Cardiac septum (tissue), 1 donor: ENCODE data around the gene ST3GAL4. TPM values are rescaled to one million over a fixed set of nuclear protein-coding genes. Genes with fewer than 3 reads are reported as not detected.

Experiments
- DNase-seq: peaks from one replicate; pipeline ENCODE4 v3.0.0-alpha.2; 2020; ENCODE audit warnings: low spot score
- intact Hi-C: fragments of 100-400 bp; cut with DNase I; formaldehyde crosslinking; loops from one replicate; pipeline ENCODE4 v1.14.0; 2022
- total RNA-seq: library from RNA; stranded (reverse); fragmentation: NEBNext Ultra II Directional; extraction: Animal tissue kit (Norgen Biotek cat#: 25700); gene quantifications from one replicate; pipeline ENCODE4 v1.2.1, GENCODE V29; 2021
- donor health status: DM: no; HTN: no; CAD: no.

The ST3GAL4 gene
- total RNA-seq, 1 donor from 2014 or later: 55.1 TPM

DNA sequence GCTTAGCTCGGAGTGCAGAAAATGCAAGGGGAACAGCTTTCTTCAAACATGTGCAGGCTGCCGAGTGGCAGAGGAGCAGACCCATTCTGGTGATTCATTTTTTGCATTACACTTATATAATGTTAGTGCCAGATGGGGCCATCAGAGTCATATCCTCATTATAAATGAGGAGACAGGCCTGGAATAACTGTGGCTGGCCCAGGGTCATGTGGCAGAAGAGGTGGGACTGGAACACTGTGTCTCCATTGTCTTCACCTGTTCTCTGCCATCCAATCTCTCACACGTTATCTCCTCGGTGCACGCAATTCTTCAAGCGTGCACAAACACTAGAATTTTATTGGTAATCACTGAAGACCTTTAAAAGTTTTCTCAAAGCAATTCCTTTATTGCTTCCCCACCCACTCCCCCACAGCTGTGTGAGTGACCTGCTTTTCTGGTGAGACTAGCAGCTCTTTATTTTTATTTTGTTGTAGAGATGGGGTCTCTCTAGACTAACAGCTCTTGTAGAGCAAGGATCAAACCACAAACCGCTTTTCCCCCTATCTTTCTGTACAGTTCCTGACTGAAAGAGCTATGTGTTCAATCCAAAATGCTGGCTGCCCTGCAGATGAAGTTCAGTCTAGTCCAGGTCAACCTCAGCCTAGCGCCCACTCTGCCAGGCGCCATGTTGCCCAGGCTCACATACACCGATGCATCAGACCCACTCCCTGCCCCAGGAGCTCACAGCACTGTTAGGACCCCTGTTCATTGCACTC is 75.3 kb downstream of the ST3GAL4 start:
- intact Hi-C loops: loop anchor here (5.0 kb wide), 1 partner anchor 73 kb away; the partner anchor contains the start of gene ST3GAL4
- no peak for DNase-seq

DNA sequence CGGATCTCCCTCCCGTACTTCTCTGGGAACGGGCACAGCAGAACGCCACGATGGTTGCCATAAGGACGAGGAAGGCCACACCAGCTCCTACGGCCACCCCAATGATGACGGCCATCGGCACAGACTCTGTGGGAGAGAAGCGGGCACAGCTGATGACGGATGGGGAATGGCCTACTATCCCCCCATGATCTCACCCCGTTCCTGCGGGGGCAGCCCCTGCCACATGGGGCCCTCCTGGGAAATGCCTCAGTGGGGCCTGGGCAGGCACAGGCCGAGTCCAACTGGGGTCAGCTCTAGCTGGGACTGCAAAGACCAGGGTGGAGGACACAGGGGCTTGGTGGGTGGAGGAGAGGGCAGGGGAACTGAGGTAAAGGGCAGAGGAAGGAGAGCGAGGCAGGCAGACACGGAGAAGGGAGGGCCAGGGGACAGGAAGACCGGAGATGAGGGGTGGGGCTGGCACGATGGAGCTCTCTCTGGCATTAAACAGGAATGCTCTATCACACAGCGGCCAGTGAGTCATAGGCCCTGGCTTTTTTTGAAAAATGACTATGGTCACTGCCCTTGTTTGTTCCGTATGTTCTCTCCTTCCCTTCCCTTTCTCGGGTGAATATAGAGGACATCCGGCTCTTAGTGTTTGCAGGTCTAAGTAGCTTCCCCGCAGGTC is 76.0 kb downstream of the ST3GAL4 start:
- no peak for DNase-seq
- intact Hi-C loops: loop anchor here (5.0 kb wide), 1 partner anchor 74 kb away; the partner anchor contains the start of gene ST3GAL4

DNA sequence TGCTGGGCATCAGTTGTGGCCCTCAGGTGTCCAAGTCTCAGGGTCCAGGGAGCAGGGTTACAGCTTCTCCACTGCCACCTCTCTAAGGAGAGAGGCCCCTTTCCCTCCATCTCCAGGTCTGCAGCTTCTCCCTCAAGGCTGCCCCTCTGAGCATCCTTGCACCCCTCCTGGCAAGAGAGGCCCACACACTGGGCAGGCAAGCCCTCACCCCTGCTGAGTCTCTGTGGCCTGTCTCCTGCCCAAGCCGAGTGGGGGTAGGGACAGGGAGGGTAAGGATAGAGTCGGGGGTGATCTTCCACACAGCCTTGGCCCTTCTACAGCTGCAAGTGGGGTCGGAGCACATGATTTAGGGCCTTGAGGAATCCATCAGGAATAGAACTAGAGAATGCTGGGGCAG is 76.6 kb downstream of the ST3GAL4 start:
- DNase-seq: no peak
- intact Hi-C loops: loop anchor here (5.0 kb wide), 1 partner anchor 75 kb away; the partner anchor contains the start of gene ST3GAL4

DNA sequence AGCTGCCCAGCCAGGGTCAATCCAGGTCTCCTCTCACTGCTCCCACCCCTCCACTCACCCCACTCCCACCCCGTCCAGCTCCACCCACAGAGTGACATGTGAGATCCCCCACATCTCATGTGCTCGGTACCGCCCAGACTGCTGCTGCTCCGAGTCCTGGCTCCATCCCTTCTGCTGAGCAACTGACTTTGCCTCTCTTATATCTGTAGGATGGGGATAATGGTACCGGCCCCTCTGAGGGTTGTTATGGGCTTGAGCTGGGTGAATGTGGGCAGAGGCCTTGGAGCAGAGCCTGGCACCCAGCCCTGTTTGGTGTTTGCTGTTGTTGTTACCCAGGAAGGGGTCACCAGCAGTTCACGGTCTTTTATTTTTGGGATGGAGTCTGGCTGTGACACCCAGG is 77.0 kb downstream of the ST3GAL4 start:
- DNase-seq: no peak
- intact Hi-C loops: loop anchor here (5.0 kb wide), 1 partner anchor 75 kb away; the partner anchor contains the start of gene ST3GAL4

DNA sequence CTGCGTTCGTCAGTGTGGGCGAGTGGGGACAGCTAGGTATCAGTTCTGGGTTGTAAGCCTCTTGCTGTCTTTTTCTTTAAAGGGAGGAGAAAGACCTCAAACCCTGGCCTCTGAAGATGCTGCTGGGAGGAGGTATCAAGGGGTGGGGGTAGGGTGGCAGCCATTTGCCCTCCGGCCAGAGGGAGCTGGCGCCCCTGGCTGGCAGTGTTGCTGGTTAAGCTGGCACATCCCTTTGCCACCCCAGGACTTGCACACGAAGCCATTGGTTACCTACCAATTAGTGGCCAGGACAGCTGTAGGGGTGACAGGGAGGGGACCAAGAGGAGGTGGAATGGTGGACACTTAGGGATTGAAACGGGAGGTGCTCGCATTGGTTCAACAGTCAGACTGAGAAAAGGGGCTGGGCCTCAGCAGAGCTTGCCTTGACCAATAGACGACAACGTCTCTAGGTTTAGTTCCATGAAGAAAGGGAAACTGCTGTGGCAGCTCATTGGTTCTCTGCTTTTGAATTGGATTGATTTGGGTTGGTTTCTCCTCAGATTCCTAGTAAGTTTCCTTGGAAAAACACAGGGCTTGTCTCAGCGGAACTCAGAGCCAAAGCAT is 77.9 kb downstream of the ST3GAL4 start:
- intact Hi-C loops: loop anchor here (5.0 kb wide), 1 partner anchor 76 kb away; the partner anchor contains the start of gene ST3GAL4
- no peak for DNase-seq

DNA sequence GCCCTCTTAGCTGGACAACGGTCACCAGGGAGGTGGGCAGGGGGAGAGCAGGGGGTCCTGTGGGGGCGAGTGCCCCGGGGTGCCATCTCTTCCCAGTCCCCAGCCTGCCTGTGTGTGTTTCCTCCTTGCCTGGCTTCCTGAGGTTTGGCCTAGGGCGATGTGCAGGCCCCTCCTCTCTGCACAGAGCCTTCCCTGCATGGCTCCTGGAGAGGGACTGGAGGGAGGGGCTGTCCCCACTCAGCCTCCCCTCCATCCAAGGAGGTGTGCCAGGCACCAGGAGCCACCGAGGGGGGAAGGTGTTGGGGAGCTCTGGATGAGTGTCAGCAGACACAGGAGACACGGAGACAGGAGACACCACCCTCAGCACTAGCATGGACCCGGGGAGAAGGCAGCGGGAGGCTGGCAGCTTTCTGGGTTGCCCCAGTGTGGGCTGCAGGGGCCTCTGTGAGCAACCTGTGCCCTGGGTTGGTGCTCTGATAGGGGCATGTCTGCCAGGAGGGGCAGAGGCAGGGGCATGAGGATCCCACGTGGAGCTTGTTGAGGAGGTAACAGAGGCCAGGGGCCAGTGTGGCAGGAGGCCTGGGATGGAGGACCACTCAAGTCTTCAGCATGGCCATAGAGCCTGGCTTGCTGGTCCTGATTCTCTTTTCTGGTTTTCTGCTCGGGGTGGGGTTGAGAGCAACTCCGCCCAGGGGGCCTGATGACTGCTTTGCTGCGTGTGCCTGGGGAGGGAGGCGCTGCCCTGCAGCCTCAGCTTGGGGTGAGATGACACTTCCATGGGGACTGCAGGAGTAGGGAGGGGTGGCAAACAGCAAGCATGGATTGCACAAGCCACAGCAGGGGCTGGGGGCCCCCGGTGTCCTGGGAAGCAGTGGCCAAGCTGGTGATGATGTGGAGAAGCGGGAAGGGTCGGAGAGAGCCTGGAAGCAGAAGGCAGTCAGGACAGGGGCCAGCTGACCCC is 78.8 kb downstream of the ST3GAL4 start:
- intact Hi-C loops: loop anchor here (5.0 kb wide), 1 partner anchor 77 kb away; the partner anchor contains the start of gene ST3GAL4
- no peak for DNase-seq

DNA sequence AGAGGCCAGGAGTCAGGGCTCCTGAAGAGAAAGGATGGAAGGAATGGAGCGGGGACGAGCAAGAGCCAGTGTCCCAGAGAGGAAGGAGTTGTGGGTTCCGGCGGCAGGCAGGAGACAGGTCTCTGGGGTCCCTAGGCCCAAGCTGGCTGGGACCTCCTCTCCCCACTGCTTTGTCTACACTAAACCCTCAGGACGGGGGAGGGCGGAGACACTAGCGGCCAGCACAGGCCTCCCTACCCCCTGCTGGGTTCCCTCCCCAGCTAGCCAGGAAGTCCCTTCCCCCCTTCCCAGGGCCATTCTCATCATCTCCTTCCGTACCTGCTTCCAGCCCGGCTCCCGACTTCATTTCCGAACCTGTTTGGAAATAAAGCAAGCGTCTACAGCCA is 79.5 kb downstream of the ST3GAL4 start:
- no peak for DNase-seq
- intact Hi-C loops: loop anchor here (5.0 kb wide), 1 partner anchor 78 kb away; the partner anchor contains the start of gene ST3GAL4

DNA sequence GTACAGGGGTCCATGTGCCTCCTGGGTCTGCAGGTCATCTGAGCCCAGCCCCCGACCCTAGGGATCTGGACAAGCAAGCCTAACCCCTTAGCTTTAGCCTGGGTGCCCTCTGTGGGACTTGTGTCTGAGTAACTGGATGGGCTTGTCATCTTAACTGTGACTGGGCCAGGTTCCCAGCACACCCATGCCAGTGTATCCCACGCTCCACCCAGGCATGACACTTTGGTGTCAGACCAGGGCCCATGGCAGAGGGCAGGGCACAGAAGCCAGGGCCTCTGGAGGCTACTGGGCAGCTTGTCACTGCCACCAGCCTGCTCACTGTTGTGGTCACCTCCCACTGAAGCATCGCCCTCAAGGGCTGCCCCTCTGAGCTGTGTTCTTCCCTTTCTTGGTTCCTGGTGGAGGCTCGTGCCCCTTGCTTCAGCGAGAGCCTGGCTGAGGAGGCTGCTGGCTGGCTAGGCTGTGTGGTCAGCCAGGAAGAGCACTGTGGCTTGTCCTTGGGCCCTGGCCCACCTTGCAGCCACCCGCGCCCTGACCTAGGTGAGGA is 80.8 kb downstream of the ST3GAL4 start:
- intact Hi-C loops: loop anchor here (2.0 kb wide), 1 partner anchor 41 kb away; no protein-coding TSS in a partner anchor
- DNase-seq: no peak

DNA sequence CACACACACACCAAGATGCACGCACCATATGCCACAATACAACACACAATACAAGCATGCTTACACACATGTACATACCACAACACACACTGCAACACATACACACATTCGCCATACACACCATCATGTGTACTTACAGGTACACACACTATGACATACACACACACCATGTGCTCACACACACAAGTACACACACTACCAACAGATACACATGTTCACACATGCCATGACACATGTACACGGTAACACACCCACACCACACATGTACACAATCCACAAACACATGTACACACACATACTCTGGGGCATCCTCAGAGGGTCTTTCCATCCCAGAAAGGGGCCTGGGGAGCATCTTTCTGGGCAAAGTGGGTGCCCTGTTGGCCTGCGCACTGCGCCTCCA is 82.2 kb downstream of the ST3GAL4 start:
- intact Hi-C loops: loop anchor here (2.0 kb wide), 1 partner anchor 43 kb away; no protein-coding TSS in a partner anchor
- DNase-seq: no peak

DNA sequence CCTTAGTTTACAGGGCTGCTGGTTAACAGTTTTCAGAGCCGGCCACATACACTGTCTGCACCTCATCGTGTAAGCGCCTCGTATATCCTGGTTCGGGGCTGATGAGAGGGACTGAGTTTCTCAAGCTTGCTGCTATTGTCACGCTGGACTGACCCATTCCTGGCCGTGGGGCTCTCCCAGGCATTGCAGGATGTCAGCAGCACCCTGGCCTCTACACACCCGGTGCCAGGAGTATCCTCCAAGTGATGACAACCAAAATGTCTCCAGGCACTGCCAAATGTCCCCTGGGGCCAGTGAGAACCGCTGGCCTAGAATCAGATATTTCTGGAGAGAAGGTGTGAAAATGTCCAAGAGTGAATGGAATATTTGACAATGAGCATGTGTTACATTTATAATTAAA is 82.8 kb downstream of the ST3GAL4 start:
- intact Hi-C loops: no loop called here
- no peak for DNase-seq

DNA sequence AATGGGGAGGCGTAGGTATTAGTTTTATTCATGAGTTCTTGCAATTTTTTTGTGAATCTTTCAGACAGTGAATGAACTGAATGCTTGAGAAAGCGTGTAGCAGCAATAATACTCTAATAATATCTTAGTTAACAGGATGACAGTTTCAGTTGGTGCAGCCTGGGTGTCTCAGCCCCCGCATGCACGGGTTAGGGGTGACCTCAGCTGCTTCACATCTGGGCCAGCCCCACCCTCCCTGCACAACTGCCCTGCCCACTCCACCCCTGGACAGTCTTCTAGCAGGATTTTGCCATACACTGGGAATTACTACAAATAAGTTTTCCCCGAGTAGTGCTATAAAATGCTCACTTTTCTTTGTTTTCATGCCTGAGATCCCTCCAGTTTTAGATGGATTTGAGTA is 83.2 kb downstream of the ST3GAL4 start:
- DNase-seq: no peak
- intact Hi-C loops: no loop called here

DNA sequence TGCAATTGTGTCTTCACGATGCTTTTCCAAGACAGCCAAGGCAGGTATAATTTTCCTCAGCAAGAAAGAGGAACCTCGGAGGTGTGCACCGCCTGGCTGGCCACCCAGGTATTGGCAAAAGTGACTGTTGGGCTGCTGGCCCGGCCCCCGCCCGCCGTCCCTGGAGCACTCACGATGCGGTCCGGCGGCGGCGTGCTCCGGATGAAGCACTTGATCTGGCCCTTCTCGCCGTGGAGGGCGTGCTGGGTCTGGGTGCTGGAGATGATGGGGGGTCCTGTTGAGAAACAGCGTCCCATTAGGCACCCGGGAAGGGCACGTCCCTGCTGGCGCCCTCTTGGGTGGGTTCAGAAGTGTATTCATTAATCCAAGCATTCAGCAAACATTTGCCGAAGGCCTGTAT is 84.8 kb downstream of the ST3GAL4 start:
- no peak for DNase-seq
- intact Hi-C loops: loop anchor here (2.0 kb wide), 3 partner anchors 129 to 905 kb away; no protein-coding TSS in a partner anchor

DNA sequence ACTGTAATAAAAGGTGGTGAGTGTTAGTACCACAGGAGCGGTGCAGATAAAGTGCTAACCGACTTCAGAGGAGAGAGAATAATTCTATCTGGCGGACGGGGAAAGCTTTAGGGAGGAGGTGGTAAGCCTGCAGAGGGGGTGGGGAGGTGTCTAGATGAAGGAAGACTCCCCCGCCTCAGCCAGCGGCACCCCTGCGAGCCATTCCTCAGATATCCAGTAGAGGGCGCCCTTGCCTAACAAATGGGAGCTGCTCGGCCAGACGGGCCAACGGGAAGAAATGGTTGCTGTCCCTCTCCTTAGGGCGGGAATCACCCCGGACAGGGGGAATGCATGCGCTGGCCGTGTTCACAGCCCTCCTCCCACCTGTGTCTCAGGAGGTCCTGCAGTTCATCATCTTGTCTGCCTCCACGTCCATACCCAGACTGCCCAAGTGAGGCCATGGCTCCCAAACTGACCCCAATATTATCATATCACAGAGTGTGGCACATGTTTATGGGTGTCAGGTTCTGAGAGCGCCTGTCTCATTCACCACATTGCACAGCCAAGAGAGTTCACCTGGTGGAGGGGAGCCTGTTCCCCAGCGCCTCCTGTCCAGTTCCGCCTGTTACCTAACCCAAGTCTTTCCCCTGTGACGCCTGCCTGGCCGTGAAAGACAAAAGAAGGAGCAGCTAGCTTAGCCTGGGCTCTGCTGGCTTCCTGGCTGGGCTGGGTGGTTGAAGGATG is 85.5 kb downstream of the ST3GAL4 start:
- peak; percentile 88 for DNase-seq
- intact Hi-C loops: loop anchor here (1.0 to 2.0 kb wide), 4 partner anchors 39 to 904 kb away; no protein-coding TSS in a partner anchor

DNA sequence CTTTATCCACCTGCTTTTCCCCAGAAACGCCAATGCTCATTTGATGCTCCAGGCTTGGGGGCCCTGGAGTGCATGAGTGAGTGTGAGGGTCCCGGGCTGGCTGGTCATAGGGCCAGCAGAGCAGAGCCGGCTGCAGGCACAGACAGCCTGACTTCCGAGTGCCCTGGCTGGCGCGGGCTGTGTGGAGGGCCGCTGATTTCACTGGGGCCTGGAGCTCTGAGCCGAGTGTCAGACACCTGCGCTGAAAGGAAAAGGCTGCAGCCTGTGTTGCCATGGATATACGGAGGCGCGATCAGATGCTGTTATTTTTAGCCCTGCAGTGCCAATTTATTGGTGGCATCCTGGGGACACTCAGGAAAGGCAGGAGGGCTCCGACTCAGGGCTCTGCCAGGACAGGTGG is 87.6 kb downstream of the ST3GAL4 start:
- intact Hi-C loops: no loop called here
- no peak for DNase-seq

DNA sequence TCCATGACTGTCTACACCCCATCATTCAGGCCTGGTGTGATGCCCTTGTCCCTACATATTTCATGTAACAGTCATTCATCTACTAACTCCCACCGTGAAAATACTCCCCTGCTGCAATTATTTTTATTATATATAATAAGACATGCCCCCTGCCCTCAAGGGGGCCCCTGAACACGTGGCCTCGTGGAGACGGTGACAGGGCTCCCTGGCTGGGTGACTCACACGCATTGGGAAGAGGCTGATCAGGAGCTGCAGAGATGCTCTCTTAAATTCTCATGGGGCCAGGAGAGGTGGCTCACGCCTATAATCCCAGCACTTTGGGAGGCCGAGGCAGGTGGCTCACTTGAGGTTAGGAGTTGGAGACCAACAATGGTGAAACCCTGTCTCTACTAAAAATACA is 88.6 kb downstream of the ST3GAL4 start:
- intact Hi-C loops: no loop called here

DNA sequence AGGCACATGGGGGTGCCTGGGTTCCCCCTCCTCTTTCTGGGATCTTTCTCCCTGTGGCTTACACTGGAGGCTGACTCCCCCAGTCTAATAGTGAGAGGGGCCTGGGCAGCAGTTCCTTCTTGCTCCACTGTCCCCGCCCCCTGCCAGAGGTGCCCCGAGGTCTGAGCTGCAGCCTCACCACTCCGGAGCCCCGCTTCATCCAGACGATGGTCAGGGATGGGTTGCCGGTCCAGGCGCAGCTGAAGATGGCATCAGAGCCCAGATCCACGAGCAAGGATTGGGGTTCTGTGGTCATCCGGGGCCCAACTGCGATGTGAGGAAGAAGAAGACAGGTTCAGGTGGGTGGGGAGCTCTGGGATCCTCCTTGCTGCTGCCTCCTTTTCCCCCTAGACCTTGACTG is 91.1 kb downstream of the ST3GAL4 start:
- intact Hi-C loops: no loop called here
- DNase-seq: no peak

More for the DNA sequence above, 88.6 kb downstream of the ST3GAL4 start:
- DNase-seq: no peak

DNA sequence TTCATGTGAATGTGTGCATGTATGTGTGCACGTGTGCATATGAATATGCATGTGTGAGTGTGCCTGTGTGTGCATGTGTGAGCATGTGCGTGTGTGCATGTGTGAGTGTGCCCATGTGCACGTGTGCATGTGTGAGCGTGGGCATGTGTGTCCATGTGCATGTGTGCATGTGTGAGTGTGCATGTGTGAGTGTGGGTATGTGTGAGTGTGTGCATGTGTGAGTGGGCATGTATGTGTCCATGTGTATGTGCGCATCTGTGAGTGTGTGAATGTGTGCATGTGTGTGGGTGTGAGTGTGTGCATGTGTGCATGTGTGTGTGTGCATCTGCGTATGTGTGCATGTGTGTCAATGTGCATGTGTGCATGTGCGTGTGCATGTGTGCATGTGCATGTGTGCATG is 94.7 kb downstream of the ST3GAL4 start:
- intact Hi-C loops: no loop called here

DNA sequence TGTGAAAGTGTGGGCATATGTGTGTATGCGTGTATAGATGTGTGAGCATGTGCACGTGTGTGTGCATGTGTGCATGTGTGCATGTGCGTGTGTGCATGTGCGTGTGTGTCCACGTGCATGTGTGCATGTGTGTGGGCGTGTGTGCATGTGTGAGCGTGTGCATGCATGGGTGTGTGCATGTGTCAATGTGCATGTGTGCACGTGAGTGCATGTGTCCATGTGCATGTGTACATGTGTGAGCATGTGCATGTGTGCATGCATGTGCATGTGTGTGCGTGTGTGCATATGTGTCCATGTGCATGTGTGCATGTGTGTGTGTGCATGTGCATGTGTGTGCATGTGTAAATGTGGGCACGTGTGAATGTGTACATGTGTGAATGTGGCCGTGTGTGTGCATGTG is 95.3 kb downstream of the ST3GAL4 start:
- DNase-seq: no peak
- intact Hi-C loops: no loop called here

More for the DNA sequence above, 94.7 kb downstream of the ST3GAL4 start:
- DNase-seq: no peak
